ENCODE data around the gene CLSTN2.

- TF ChIP-seq CTCF (IDR thresholded peaks at IDR 0.05), result no peak
- no peak for TF ChIP-seq POLR2AphosphoS5 (IDR thresholded peaks at IDR 0.05; ENCODE audit: insufficient read depth in 1 of 2, low read depth in 1 of 2)
- no peak for TF ChIP-seq POLR2A (IDR thresholded peaks at IDR 0.05)
Measured at GRCh38 chr3:140570602-140571001, 635.6 kb downstream of the CLSTN2 start.

Measured in vagina (tissue), 2 donors.